Lower lobe of right lung (tissue), 2 donors: ENCODE data around the gene PLAAT3. TPM values are rescaled to one million over a fixed set of nuclear protein-coding genes. Genes with fewer than 3 reads are reported as not detected.

Experiments used
- ATAC-seq, 2 donors: fragments of 200-7000 bp; cut with Tn5 transposase; one replicate each; pipeline ENCODE4 v1.9.1; 2020 to 2022; ENCODE audit warnings: mild to moderate bottlenecking in 2 of 2, moderate library complexity in 2 of 2
- DNase-seq: peaks from one replicate; pipeline ENCODE4 v3.0.0-alpha.2; 2020
- H3K27ac ChIP-seq: fragments of 200-600 bp; one replicate; pipeline ENCODE4 v1.8.0; 2022
- H3K27me3 ChIP-seq: fragments of 200-600 bp; one replicate; pipeline ENCODE4 v1.8.0; 2022; ENCODE audit warnings: low read depth
- H3K36me3 ChIP-seq: fragments of 200-600 bp; one replicate; pipeline ENCODE4 v1.8.0; 2022; ENCODE audit warnings: mild to moderate bottlenecking
- H3K4me1 ChIP-seq: fragments of 200-600 bp; one replicate; pipeline ENCODE4 v1.8.0; 2022
- H3K4me3 ChIP-seq: fragments of 200-600 bp; one replicate; pipeline ENCODE4 v1.8.0; 2022; ENCODE audit warnings: mild to moderate bottlenecking
- H3K9me3 ChIP-seq: fragments of 200-600 bp; one replicate; pipeline ENCODE4 v1.8.0; 2022
- CTCF ChIP-seq: fragments of 200-600 bp; IDR thresholded peaks from one replicate; pipeline ENCODE4 v1.8.0; 2022; ENCODE audit warnings: antibody characterized with exemption, mild to moderate bottlenecking
- intact Hi-C: fragments of 100-400 bp; cut with DNase I; formaldehyde crosslinking; loops from one replicate; pipeline ENCODE4 v1.11.0; 2022
- total RNA-seq: library from RNA; stranded (reverse); fragmentation: NEBNext Ultra II Directional; extraction: Animal tissue kit (Norgen Biotek cat#: 25700); gene quantifications from one replicate; pipeline ENCODE4 v1.2.1, GENCODE V29; 2021
- donor health status: DM: no; HTN: yes; CAD: no; lungs with severe emphysema.

PLAAT3 gene
- total RNA-seq, 1 donor from 2014 or later: 81.9 TPM

- no peak for TF ChIP-seq CTCF
- Histone ChIP-seq H3K4me1 (peaks cover 13% of the 10 kb centered on the region), H3K36me3 (peaks cover 38% of the 10 kb centered on the region), H3K27ac (no peak overlapping the region), H3K27me3 (no peaks in the 10 kb centered on the region), H3K4me3 (no peak overlapping the region), H3K9me3 (no peaks in the 10 kb centered on the region)
- ATAC-seq (peak in 1 of 2 donors; percentile 21), DNase-seq (no peak)
- intact Hi-C loops: no loop called here
Measured at GRCh38 chr11:63598556-63598955, 15.7 kb downstream of the PLAAT3 start.

- no peak for DNase-seq
- intact Hi-C loops: no loop called here
- Histone ChIP-seq H3K4me3 (no peak overlapping the region), H3K27me3 (no peaks in the 10 kb centered on the region), H3K27ac (no peak overlapping the region), H3K4me1 (no peaks in the 10 kb centered on the region), H3K36me3 (peaks cover 69% of the 10 kb centered on the region), H3K9me3 (no peaks in the 10 kb centered on the region)
- TF ChIP-seq CTCF: no peak
- ATAC-seq: no peak
Measured at GRCh38 chr11:63595296-63595695, 18.9 kb downstream of the PLAAT3 start.

- Histone ChIP-seq H3K4me1 (no peaks in the 10 kb centered on the region), H3K4me3 (no peak overlapping the region), H3K36me3 (peaks cover 84% of the 10 kb centered on the region), H3K9me3 (no peaks in the 10 kb centered on the region), H3K27me3 (no peaks in the 10 kb centered on the region), H3K27ac (no peak overlapping the region)
- ATAC-seq (peak; percentile 29 to 36), DNase-seq (no peak)
- TF ChIP-seq CTCF: peak; percentile 40
- intact Hi-C loops: no loop called here
Measured at GRCh38 chr11:63592975-63593395, 21.2 kb downstream of the PLAAT3 start.

- intact Hi-C loops: no loop called here
- no peak for DNase-seq
- no peak overlapping the region for H3K4me3 ChIP-seq
- H3K4me1 ChIP-seq: no peaks in the 10 kb centered on the region
- ATAC-seq: no peak
- peaks cover 82% of the 10 kb centered on the region for H3K36me3 ChIP-seq
- H3K27me3 ChIP-seq: no peaks in the 10 kb centered on the region
- no peak overlapping the region for H3K27ac ChIP-seq
- H3K9me3 ChIP-seq: no peaks in the 10 kb centered on the region
- no peak for TF ChIP-seq CTCF
Measured at GRCh38 chr11:63590024-63590788, 24.0 kb downstream of the PLAAT3 start.

- Histone ChIP-seq H3K4me3 (no peak overlapping the region), H3K4me1 (no peaks in the 10 kb centered on the region), H3K36me3 (peaks cover 82% of the 10 kb centered on the region), H3K9me3 (no peaks in the 10 kb centered on the region), H3K27ac (no peak overlapping the region), H3K27me3 (no peaks in the 10 kb centered on the region)
- no peak for TF ChIP-seq CTCF
- intact Hi-C loops: no loop called here
- DNase-seq (no peak), ATAC-seq (no peak)
Measured at GRCh38 chr11:63589000-63589399, 25.2 kb downstream of the PLAAT3 start.
